WTC11 (cell line): ENCODE results near the gene PTGES2. TPM values are rescaled to one million over a fixed set of nuclear protein-coding genes. Genes with fewer than 3 reads are reported as not detected.

Experiments used
- ATAC-seq: fragments of 200-7000 bp; cut with Tn5 transposase; 2 replicates; pipeline ENCODE4 v1.10.0; 2021; ENCODE audit warnings: mild to moderate bottlenecking, moderate library complexity
- CTCF ChIA-PET: fragments of 300-600 bp; sonication (Branson Sonifier 250); formaldehyde crosslinking; loops from one replicate; lab custom pipeline; 2021; ENCODE audit warnings: antibody characterized with exemption; lab: Charles Lee
- POLR2A ChIA-PET: fragments of 350-600 bp; sonication (Branson Sonifier 250); formaldehyde crosslinking; loops from one replicate; lab custom pipeline; 2021; ENCODE audit warnings: antibody characterized with exemption; lab: Charles Lee
- DNase-seq: peaks from one replicate; pipeline ENCODE4 v3.0.0; 2021; ENCODE audit warnings: low spot score
- H3K27ac Mint-ChIP-seq: 2 replicates; pipeline ENCODE4 v1.8.0; 2021; ENCODE audit warnings: mixed read lengths
- H3K27me3 Mint-ChIP-seq: 2 replicates; pipeline ENCODE4 v1.8.0; 2021; ENCODE audit warnings: low read depth, mild to moderate bottlenecking, moderate library complexity, mixed read lengths
- H3K36me3 Mint-ChIP-seq: 2 replicates; pipeline ENCODE4 v1.8.0; 2021; ENCODE audit warnings: mixed read lengths
- H3K4me1 Mint-ChIP-seq: 2 replicates; pipeline ENCODE4 v1.8.0; 2022; ENCODE audit warnings: mixed read lengths
- H3K4me3 Mint-ChIP-seq: 2 replicates; pipeline ENCODE4 v1.8.0; 2021; ENCODE audit warnings: mild to moderate bottlenecking, moderate library complexity, mixed read lengths
- H3K9me3 Mint-ChIP-seq: 2 replicates; pipeline ENCODE4 v1.8.0; 2021; ENCODE audit warnings: mixed read lengths
- ESRRA ChIP-seq: sonication (generic); formaldehyde crosslinking; IDR thresholded peaks from 2 replicates; pipeline ENCODE4 v1.8.1; 2022; ENCODE audit warnings: mild to moderate bottlenecking, missing genetic modification reagents, borderline replicate concordance
- FOXJ3 ChIP-seq: sonication (generic); formaldehyde crosslinking; IDR thresholded peaks from 2 replicates; pipeline ENCODE4 v1.9.0; 2021; ENCODE audit warnings: missing genetic modification reagents, mild to moderate bottlenecking, borderline replicate concordance
- FOXK1 ChIP-seq: sonication (generic); formaldehyde crosslinking; IDR thresholded peaks from 2 replicates; pipeline ENCODE4 v1.8.0; 2022; ENCODE audit warnings: mild to moderate bottlenecking, moderate library complexity, missing genetic modification reagents
- IRF2 ChIP-seq: sonication (generic); formaldehyde crosslinking; IDR thresholded peaks from 2 replicates; pipeline ENCODE4 v1.8.0; 2022; ENCODE audit warnings: low read depth, missing genetic modification reagents, borderline replicate concordance
- KAT7 ChIP-seq: sonication (generic); formaldehyde crosslinking; IDR thresholded peaks from 2 replicates; pipeline ENCODE4 v1.8.1; 2023; ENCODE audit warnings: missing genetic modification reagents, mild to moderate bottlenecking, borderline replicate concordance
- OVOL2 ChIP-seq: fragments of 250-450 bp; sonication (Bioruptor Pico); IDR thresholded peaks from 2 replicates; pipeline ENCODE4 v1.9.0; 2021; ENCODE audit warnings: mild to moderate bottlenecking, borderline replicate concordance
- PRDM15 ChIP-seq: sonication (generic); formaldehyde crosslinking; IDR thresholded peaks from 2 replicates; pipeline ENCODE4 v1.8.0; 2022; ENCODE audit warnings: missing genetic modification reagents
- ZNF317 ChIP-seq: sonication (generic); formaldehyde crosslinking; IDR thresholded peaks from 2 replicates; pipeline ENCODE4 v1.8.1; 2023; ENCODE audit warnings: low read depth, mild to moderate bottlenecking, moderate library complexity, missing genetic modification reagents, borderline replicate concordance
- total RNA-seq: library from RNA; stranded (reverse); gene quantifications from 3 replicates; pipeline ENCODE4 v1.2.3, GENCODE V29; 2021
- TF ChIP-seq, protein P1 (sequence below): fragments of 200-600 bp; IDR thresholded peaks from 2 replicates; pipeline ENCODE4 v1.8.0; 2022; ENCODE audit warnings: antibody characterized with exemption
- TF ChIP-seq, protein P2 (sequence below): sonication (generic); formaldehyde crosslinking; IDR thresholded peaks from 2 replicates; pipeline ENCODE4 v1.8.1; 2023; ENCODE audit warnings: mild to moderate bottlenecking, moderate library complexity, missing genetic modification reagents
- TF ChIP-seq, protein P3 (sequence below): sonication (generic); formaldehyde crosslinking; IDR thresholded peaks from 2 replicates; pipeline ENCODE4 v1.8.0; 2022; ENCODE audit warnings: mild to moderate bottlenecking, missing genetic modification reagents
- TF ChIP-seq, protein P4 (sequence below): fragments of 250-450 bp; sonication (Bioruptor Pico); IDR thresholded peaks from 2 replicates; pipeline ENCODE4 v1.9.0; 2021; ENCODE audit warnings: mild to moderate bottlenecking, borderline replicate concordance

PTGES2 gene
- total RNA-seq, 1 experiment from 2014 or later: 118 TPM

- Mint-ChIP-seq H3K36me3 (no peaks in the 10 kb centered on the region), H3K4me1 (peaks cover 12% of the 10 kb centered on the region), H3K27me3 (peaks cover 7% of the 10 kb centered on the region; the same call in 1 of the 2 replicates), H3K27ac (no peak overlapping the region), H3K4me3 (peak overlapping the region; percentile 25; the same call in 1 of the 2 replicates), H3K9me3 (no peaks in the 10 kb centered on the region)
- TF ChIP-seq ESRRA: peak; percentile 60; the same call in 1 of the 2 replicates
- TF ChIP-seq, protein P1, sequence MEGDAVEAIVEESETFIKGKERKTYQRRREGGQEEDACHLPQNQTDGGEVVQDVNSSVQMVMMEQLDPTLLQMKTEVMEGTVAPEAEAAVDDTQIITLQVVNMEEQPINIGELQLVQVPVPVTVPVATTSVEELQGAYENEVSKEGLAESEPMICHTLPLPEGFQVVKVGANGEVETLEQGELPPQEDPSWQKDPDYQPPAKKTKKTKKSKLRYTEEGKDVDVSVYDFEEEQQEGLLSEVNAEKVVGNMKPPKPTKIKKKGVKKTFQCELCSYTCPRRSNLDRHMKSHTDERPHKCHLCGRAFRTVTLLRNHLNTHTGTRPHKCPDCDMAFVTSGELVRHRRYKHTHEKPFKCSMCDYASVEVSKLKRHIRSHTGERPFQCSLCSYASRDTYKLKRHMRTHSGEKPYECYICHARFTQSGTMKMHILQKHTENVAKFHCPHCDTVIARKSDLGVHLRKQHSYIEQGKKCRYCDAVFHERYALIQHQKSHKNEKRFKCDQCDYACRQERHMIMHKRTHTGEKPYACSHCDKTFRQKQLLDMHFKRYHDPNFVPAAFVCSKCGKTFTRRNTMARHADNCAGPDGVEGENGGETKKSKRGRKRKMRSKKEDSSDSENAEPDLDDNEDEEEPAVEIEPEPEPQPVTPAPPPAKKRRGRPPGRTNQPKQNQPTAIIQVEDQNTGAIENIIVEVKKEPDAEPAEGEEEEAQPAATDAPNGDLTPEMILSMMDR: peak; percentile 59
- peak; percentile 82 for TF ChIP-seq PRDM15 (CRISPR knock-in tag)
- TF ChIP-seq, protein P2, sequence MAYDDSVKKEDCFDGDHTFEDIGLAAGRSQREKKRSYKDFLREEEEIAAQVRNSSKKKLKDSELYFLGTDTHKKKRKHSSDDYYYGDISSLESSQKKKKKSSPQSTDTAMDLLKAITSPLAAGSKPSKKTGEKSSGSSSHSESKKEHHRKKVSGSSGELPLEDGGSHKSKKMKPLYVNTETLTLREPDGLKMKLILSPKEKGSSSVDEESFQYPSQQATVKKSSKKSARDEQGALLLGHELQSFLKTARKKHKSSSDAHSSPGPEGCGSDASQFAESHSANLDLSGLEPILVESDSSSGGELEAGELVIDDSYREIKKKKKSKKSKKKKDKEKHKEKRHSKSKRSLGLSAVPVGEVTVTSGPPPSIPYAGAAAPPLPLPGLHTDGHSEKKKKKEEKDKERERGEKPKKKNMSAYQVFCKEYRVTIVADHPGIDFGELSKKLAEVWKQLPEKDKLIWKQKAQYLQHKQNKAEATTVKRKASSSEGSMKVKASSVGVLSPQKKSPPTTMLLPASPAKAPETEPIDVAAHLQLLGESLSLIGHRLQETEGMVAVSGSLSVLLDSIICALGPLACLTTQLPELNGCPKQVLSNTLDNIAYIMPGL: 0 out of 2 replicates have a peak, but pooled peaks have one; percentile 55
- no peak for TF ChIP-seq ZNF317 (CRISPR knock-in tag)
- TF ChIP-seq FOXK1 (CRISPR knock-in tag): 0 out of 2 replicates have a peak, but pooled peaks have one; percentile 21
- TF ChIP-seq, protein P3, sequence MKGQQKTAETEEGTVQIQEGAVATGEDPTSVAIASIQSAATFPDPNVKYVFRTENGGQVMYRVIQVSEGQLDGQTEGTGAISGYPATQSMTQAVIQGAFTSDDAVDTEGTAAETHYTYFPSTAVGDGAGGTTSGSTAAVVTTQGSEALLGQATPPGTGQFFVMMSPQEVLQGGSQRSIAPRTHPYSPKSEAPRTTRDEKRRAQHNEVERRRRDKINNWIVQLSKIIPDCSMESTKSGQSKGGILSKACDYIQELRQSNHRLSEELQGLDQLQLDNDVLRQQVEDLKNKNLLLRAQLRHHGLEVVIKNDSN: no peak
- no peak for TF ChIP-seq KAT7
- POLR2A ChIA-PET: interaction anchor here (1.5 kb wide), 1 partner anchor 9 kb away, joined by 3 read pairs; the partner anchor contains the start of gene BBLN
- DNase-seq: peak; percentile 82
- CTCF ChIA-PET: interaction anchor here (0.5 to 4.4 kb wide), 28 partner anchors 9 to 670 kb away, joined by 3 to 44 read pairs (median 4); partner anchors contain the start of genes BBLN, GLE1, NAIF1 and SLC25A25
- peak; percentile 95 for ATAC-seq
Measured at GRCh38 chr9:128150594-128151308, 23.2 kb upstream of the PTGES2 start.

DNA sequence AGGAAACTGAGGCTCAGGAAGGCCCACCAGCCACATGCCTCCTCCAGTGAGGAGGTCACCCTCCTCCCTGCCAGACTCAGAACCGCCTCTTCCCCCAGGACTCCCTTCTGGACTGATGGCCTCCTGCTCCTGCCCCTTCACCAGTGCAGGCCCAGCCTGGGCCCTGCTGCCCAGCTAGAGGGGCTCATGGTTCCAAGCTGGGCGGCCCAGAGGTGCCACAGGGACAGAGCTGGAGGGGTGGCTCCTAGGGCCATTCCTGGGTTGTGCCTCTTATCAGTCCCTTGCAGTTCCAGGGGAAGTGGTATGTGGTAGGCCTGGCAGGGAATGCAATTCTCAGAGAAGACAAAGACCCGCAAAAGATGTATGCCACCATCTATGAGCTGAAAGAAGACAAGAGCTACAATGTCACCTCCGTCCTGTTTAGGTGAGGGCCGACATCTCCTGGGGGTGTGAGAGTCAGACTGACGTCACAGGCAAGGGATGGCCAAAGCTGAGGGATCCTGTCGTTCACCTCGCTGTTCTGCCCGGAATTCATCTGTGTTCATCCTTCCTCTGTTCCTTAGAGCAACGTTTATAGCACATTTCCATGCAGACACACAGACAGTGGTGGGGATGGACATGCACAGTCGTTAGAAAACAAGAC is 22.5 kb upstream of the PTGES2 start:
- no peak overlapping the region for H3K4me3 Mint-ChIP-seq
- no peaks in the 10 kb centered on the region for H3K9me3 Mint-ChIP-seq
- H3K4me1 Mint-ChIP-seq: peaks cover 12% of the 10 kb centered on the region

More for the DNA sequence above, 22.5 kb upstream of the PTGES2 start:
- ChIA-PET POLR2A (no interaction called here), CTCF (interaction anchor here (1.0 to 4.4 kb wide), 14 partner anchors 9 to 207 kb away, joined by 3 to 44 read pairs (median 4); partner anchors contain the start of genes BBLN, NAIF1 and SLC25A25)
- TF ChIP-seq OVOL2 (CRISPR knock-in tag) (no peak), FOXJ3 (CRISPR knock-in tag) (no peak), IRF2 (CRISPR knock-in tag) (no peak), KAT7 (no peak)
- TF ChIP-seq, protein P4, sequence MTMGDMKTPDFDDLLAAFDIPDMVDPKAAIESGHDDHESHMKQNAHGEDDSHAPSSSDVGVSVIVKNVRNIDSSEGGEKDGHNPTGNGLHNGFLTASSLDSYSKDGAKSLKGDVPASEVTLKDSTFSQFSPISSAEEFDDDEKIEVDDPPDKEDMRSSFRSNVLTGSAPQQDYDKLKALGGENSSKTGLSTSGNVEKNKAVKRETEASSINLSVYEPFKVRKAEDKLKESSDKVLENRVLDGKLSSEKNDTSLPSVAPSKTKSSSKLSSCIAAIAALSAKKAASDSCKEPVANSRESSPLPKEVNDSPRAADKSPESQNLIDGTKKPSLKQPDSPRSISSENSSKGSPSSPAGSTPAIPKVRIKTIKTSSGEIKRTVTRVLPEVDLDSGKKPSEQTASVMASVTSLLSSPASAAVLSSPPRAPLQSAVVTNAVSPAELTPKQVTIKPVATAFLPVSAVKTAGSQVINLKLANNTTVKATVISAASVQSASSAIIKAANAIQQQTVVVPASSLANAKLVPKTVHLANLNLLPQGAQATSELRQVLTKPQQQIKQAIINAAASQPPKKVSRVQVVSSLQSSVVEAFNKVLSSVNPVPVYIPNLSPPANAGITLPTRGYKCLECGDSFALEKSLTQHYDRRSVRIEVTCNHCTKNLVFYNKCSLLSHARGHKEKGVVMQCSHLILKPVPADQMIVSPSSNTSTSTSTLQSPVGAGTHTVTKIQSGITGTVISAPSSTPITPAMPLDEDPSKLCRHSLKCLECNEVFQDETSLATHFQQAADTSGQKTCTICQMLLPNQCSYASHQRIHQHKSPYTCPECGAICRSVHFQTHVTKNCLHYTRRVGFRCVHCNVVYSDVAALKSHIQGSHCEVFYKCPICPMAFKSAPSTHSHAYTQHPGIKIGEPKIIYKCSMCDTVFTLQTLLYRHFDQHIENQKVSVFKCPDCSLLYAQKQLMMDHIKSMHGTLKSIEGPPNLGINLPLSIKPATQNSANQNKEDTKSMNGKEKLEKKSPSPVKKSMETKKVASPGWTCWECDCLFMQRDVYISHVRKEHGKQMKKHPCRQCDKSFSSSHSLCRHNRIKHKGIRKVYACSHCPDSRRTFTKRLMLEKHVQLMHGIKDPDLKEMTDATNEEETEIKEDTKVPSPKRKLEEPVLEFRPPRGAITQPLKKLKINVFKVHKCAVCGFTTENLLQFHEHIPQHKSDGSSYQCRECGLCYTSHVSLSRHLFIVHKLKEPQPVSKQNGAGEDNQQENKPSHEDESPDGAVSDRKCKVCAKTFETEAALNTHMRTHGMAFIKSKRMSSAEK: no peak
- TF ChIP-seq, protein P2: no peak
- Mint-ChIP-seq H3K36me3 (no peaks in the 10 kb centered on the region), H3K27me3 (peaks cover 7% of the 10 kb centered on the region; the same call in 1 of the 2 replicates), H3K27ac (no peak overlapping the region)
- no peak for ATAC-seq
- DNase-seq: no peak
